A673 (cell line): Measurements from ENCODE around the gene CLASP1. TPM values are rescaled to one million over a fixed set of nuclear protein-coding genes. Genes with fewer than 3 reads are reported as not detected.

Source experiments
- BruUV-seq: library from RNA; stranded (reverse); fragments of 400-500 nt; replicated peaks from 2 replicates; lab custom pipeline; 2021; lab: Mats Ljungman, UMichigan
- CTCF ChIA-PET: fragments of 300-600 bp; sonication (Branson Sonifier 250); formaldehyde crosslinking; loops from one replicate; lab custom pipeline; 2022; ENCODE audit warnings: antibody characterized with exemption; lab: Charles Lee
- POLR2A ChIA-PET: fragments of 300-600 bp; sonication (Branson Sonifier 250); formaldehyde crosslinking; loops from one replicate; lab custom pipeline; 2022; ENCODE audit warnings: antibody characterized with exemption; ENCODE audit not compliant: low non-redundant PET; lab: Charles Lee
- DNase-seq: peaks from one replicate; pipeline ENCODE4 v3.0.0-alpha.2; 2015; ENCODE audit warnings: low spot score
- H3K27ac ChIP-seq: fragments of 200-600 bp; sonication (generic); 2 replicates; pipeline ENCODE4 v1.5.1; 2016; ENCODE audit warnings: mixed run types, low read depth, mild to moderate bottlenecking, mixed read lengths, antibody characterized with exemption, low read length; ENCODE audit not compliant: poor library complexity, severe bottlenecking
- H3K27me3 ChIP-seq: fragments of 200-600 bp; sonication (generic); replicated peaks from 2 replicates; pipeline ENCODE4 v1.6.1; 2017; ENCODE audit warnings: mixed run types, low read depth, mild to moderate bottlenecking, mixed read lengths, antibody characterized with exemption, low read length; ENCODE audit not compliant: insufficient read depth, poor library complexity
- H3K36me3 ChIP-seq: fragments of 200-600 bp; sonication (generic); 2 replicates; pipeline ENCODE4 v1.6.1; 2016; ENCODE audit warnings: mixed run types, mild to moderate bottlenecking, mixed read lengths, antibody characterized with exemption, low read length; ENCODE audit not compliant: insufficient read depth, poor library complexity, severe bottlenecking
- H3K4me1 ChIP-seq: fragments of 200-600 bp; sonication (generic); 2 replicates; pipeline ENCODE4 v1.6.1; 2017; ENCODE audit warnings: mixed run types, mild to moderate bottlenecking, mixed read lengths, antibody characterized with exemption, low read length; ENCODE audit not compliant: insufficient read depth, poor library complexity, severe bottlenecking
- H3K4me3 ChIP-seq: fragments of 200-600 bp; sonication (generic); 2 replicates; pipeline ENCODE4 v1.5.1; 2016; ENCODE audit warnings: low read depth, mixed run types, mild to moderate bottlenecking, mixed read lengths, low read length; ENCODE audit not compliant: poor library complexity, severe bottlenecking
- H3K9me3 ChIP-seq: fragments of 200-600 bp; sonication (generic); 2 replicates; pipeline ENCODE4 v1.6.1; 2016; ENCODE audit warnings: mixed run types, low read depth, mild to moderate bottlenecking, mixed read lengths, antibody characterized with exemption, low read length; ENCODE audit not compliant: poor library complexity, severe bottlenecking
- EZH2 ChIP-seq: fragments of 200-600 bp; sonication (generic); IDR thresholded peaks from 2 replicates; pipeline ENCODE4 v1.6.1; 2017; ENCODE audit warnings: borderline replicate concordance, low read depth, mild to moderate bottlenecking, mixed read lengths, antibody characterized with exemption, low read length; ENCODE audit not compliant: poor library complexity, severe bottlenecking
- intact Hi-C: fragments of 100-400 bp; cut with micrococcal nuclease; formaldehyde crosslinking; loops from one replicate; pipeline ENCODE4 v1.10.0; 2022; ENCODE audit not compliant: unreplicated experiment
- total RNA-seq: library from RNA; stranded (reverse); gene quantifications from 2 replicates; pipeline ENCODE4 v1.2.3, GENCODE V29; 2021
- TF ChIP-seq, protein P1 (sequence below): fragments of 300-800, 200-600 bp; sonication (generic); conservative IDR thresholded peaks from 2 replicates; pipeline ENCODE4 v1.5.1; 2017; ENCODE audit warnings: low read depth, mild to moderate bottlenecking, antibody characterized with exemption, low read length, moderate library complexity, mixed read lengths

The CLASP1 gene
- total RNA-seq, 1 experiment from 2014 or later, result 69.1 TPM

DNA sequence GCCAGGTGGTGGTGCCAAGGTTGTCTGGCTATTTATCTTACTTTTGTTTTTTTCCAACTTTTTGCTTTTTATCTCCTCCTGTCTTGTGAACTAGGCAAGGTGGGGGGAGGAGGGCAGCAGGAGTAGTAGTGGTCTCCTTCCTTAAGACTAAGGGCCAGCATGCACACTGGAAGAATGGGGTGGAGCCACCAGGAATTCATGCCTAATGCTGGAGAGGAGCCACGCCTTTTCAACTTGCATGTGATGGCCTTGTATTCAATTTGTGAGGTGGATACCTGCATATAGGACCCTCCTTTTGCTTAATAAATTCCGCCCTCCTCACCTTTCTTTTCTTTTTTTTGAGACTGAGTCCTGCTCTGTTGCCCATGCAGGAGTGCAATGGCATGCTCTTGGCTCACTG, 37.6 kb upstream of the CLASP1 start:
- Histone ChIP-seq H3K9me3 (peaks cover 20% of the 10 kb centered on the region), H3K27me3 (no peaks in the 10 kb centered on the region), H3K36me3 (no peaks in the 10 kb centered on the region), H3K27ac (no peak overlapping the region), H3K4me1 (peaks cover 7% of the 10 kb centered on the region), H3K4me3 (no peak overlapping the region)
- ChIA-PET CTCF (no interaction called here), POLR2A (no interaction called here)
- TF ChIP-seq, protein P1, sequence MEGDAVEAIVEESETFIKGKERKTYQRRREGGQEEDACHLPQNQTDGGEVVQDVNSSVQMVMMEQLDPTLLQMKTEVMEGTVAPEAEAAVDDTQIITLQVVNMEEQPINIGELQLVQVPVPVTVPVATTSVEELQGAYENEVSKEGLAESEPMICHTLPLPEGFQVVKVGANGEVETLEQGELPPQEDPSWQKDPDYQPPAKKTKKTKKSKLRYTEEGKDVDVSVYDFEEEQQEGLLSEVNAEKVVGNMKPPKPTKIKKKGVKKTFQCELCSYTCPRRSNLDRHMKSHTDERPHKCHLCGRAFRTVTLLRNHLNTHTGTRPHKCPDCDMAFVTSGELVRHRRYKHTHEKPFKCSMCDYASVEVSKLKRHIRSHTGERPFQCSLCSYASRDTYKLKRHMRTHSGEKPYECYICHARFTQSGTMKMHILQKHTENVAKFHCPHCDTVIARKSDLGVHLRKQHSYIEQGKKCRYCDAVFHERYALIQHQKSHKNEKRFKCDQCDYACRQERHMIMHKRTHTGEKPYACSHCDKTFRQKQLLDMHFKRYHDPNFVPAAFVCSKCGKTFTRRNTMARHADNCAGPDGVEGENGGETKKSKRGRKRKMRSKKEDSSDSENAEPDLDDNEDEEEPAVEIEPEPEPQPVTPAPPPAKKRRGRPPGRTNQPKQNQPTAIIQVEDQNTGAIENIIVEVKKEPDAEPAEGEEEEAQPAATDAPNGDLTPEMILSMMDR, result no peak
- no peak for TF ChIP-seq EZH2
- BruUV-seq, result no TSS peak
- no peak for DNase-seq
- intact Hi-C loops, result no loop called here

DNA sequence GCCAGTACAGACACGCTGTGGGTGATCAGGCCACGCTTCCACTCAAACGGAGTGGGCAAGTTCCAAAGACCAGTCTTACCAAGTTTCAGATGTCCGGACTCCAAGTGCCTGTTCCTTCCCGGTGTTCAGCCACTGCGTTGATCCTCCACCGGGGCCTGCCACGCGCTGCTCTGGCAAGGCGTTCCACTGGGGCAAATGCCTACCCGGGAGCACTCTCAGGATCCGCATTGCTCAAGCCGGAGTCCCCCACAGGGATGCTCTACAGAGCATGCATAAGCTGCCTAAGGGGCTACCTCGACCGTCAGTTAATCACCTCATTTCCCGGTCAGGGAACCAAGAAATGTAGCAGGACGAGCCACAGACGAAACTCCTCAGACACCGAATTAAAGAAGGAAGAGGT, 37.0 kb upstream of the CLASP1 start:
- Histone ChIP-seq H3K9me3 (peaks cover 23% of the 10 kb centered on the region), H3K36me3 (no peaks in the 10 kb centered on the region), H3K27me3 (no peaks in the 10 kb centered on the region), H3K4me1 (peaks cover 7% of the 10 kb centered on the region), H3K4me3 (no peak overlapping the region), H3K27ac (no peak overlapping the region)
- ChIA-PET POLR2A (no interaction called here), CTCF (no interaction called here)
- TF ChIP-seq EZH2, result no peak
- TF ChIP-seq, protein P1, result no peak
- DNase-seq, result no peak
- intact Hi-C loops, result no loop called here
- no TSS peak for BruUV-seq

DNA sequence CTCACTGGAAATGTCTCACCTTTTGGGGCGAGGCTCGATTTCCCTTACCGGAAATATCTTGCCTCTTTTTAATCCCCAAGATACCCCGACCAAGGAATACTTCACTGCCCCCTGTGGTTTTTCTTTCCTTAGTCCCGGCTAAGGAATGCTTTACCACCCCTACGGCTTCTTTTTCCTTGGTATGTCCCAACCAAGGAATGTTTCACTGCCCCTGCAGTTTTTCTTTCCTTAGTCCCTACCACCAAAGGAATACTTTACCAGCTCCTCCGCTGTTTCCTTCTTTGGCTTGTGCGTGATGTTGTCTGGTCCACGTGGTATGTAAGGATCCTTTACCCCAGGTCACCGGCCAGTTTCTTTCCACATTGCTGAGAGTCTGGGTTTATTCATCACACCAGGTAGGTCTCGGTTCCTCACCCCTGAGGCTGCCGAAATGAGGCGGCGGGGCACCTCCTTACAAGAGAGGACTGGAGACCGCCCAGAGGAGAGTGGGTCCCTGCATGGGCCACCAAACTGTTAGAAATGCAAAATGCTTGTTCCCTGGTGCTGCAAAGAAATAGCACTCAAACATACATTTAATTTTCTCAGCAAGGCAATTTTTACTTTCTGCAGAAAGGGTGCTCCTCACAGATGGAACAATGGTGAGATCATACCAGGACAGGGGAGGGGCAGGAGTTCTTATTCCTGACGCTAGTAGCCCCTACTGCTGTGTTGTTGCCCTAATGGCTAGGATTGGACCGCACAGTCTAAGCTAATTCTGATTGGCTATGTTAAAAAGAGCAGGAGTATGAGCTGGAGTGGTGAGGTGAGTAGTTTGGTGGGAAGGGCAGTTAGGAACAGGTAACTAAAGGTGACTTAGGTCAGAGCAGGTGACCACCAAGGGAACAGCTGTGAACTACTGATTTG, 33.4 kb upstream of the CLASP1 start:
- Histone ChIP-seq H3K4me3 (no peak overlapping the region), H3K27ac (no peak overlapping the region), H3K36me3 (no peaks in the 10 kb centered on the region), H3K4me1 (no peaks in the 10 kb centered on the region), H3K9me3 (peaks cover 23% of the 10 kb centered on the region), H3K27me3 (no peaks in the 10 kb centered on the region)
- ChIA-PET CTCF (no interaction called here), POLR2A (no interaction called here)
- TF ChIP-seq EZH2, result no peak
- TF ChIP-seq, protein P1, result no peak
- intact Hi-C loops, result no loop called here
- no peak for DNase-seq
- no TSS peak for BruUV-seq
